BJ (cell line): Measurements from ENCODE around the gene TLE1. TPM values are rescaled to one million over a fixed set of nuclear protein-coding genes. Genes with fewer than 3 reads are reported as not detected.
"Not testable (repeated sequence)": the region's sequence is repeated elsewhere in the genome, so short reads cannot be mapped to it uniquely, and the experiment has no call there.

ENCODE experiments used
- CTCF ChIA-PET: fragments of 350-600 bp; formaldehyde crosslinking; extraction: SDS; loops from one replicate; lab custom pipeline; 2021; ENCODE audit warnings: antibody characterized with exemption, inconsistent platforms; lab: Yijun Ruan, JAX
- POLR2A ChIA-PET: fragments of 300-600 bp; sonication (Branson Sonifier 250); formaldehyde crosslinking; extraction: SDS; loops from one replicate; lab custom pipeline; 2021; ENCODE audit warnings: antibody characterized with exemption; lab: Charles Lee
- DNase-seq: peaks from one replicate; pipeline ENCODE4 v3.0.0-alpha.2; 2011; ENCODE audit warnings: low read depth
- H3K27me3 ChIP-seq: 2 replicates; pipeline ENCODE4 v1.6.0; 2011; ENCODE audit warnings: low read length; ENCODE audit not compliant: control insufficient read depth, insufficient read depth
- H3K36me3 ChIP-seq: 2 replicates; pipeline ENCODE4 v1.5.1; 2011; ENCODE audit warnings: low read length; ENCODE audit not compliant: control insufficient read depth, insufficient read depth
- H3K4me3 ChIP-seq: 2 replicates; pipeline ENCODE4 v1.5.1; 2011; ENCODE audit warnings: low read depth, mild to moderate bottlenecking, control low read depth, low read length
- polyA plus RNA-seq: library from polyadenylated mRNA; depleted of rRNA; stranded (reverse); fragments of >200 nt; gene quantifications from 2 replicates; pipeline ENCODE4 v1.2.3, GENCODE V29; 2011
- TF ChIP-seq, protein P1 (sequence below): IDR thresholded peaks from 2 replicates; pipeline ENCODE4 v1.5.1; 2011; ENCODE audit warnings: low read depth, mild to moderate bottlenecking, control low read depth, inconsistent platforms, low read length, moderate library complexity; ENCODE audit not compliant: insufficient read depth

Gene TLE1
- polyA plus RNA-seq, 1 experiment: 9.6 TPM

- ChIA-PET CTCF (interaction anchor here (2.8 kb wide), 1 partner anchor 126 kb away, joined by 7 read pairs; no protein-coding TSS in a partner anchor), POLR2A (no interaction called here)
Observed at GRCh38 chr9:81648891-81649290, 40.5 kb downstream of the TLE1 start.

GRCh38 chr9:81646337-81646736 is 43.0 kb downstream of the TLE1 start:
- no peak overlapping the region for H3K4me3 ChIP-seq
- no peaks in the 10 kb centered on the region for H3K27me3 ChIP-seq
- ChIA-PET CTCF (interaction anchor here (2.8 kb wide), 1 partner anchor 124 kb away, joined by 7 read pairs; no protein-coding TSS in a partner anchor), POLR2A (no interaction called here)
- TF ChIP-seq, protein P1, sequence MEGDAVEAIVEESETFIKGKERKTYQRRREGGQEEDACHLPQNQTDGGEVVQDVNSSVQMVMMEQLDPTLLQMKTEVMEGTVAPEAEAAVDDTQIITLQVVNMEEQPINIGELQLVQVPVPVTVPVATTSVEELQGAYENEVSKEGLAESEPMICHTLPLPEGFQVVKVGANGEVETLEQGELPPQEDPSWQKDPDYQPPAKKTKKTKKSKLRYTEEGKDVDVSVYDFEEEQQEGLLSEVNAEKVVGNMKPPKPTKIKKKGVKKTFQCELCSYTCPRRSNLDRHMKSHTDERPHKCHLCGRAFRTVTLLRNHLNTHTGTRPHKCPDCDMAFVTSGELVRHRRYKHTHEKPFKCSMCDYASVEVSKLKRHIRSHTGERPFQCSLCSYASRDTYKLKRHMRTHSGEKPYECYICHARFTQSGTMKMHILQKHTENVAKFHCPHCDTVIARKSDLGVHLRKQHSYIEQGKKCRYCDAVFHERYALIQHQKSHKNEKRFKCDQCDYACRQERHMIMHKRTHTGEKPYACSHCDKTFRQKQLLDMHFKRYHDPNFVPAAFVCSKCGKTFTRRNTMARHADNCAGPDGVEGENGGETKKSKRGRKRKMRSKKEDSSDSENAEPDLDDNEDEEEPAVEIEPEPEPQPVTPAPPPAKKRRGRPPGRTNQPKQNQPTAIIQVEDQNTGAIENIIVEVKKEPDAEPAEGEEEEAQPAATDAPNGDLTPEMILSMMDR: no peak
- H3K36me3 ChIP-seq: peaks cover 1% of the 10 kb centered on the region; the same call in 1 of the 2 replicates
- no peak for DNase-seq

More at GRCh38 chr9:81648891-81649290, 40.5 kb downstream of the TLE1 start:
- TF ChIP-seq, protein P1: no peak
- Histone ChIP-seq H3K36me3 (peaks cover 1% of the 10 kb centered on the region; the same call in 1 of the 2 replicates), H3K4me3 (no peak overlapping the region), H3K27me3 (no peaks in the 10 kb centered on the region)
- no peak for DNase-seq

DNA sequence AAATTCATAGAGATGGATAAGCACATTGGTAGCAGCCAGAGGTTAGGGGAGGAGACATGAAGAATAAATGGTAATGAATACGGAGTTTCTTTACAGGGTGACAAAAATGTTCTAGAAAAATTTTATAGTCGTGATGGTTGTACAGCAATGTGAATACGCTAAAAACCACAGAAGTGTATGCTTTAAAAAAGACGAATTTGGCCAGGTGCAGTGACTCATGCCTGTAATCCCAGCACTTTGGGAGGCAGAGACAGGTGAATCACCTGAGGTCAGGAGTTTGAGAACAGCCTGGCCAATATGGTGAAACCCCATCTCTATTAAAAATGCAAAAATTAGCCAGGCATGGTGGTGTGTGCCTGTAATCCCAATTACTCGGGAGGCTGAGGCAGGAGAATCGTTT is 44.8 kb downstream of the TLE1 start:
- CTCF ChIA-PET, H3K27me3 ChIP-seq, H3K4me3 ChIP-seq, POLR2A ChIA-PET, H3K36me3 ChIP-seq, DNase-seq: not testable (repeated sequence)

DNA sequence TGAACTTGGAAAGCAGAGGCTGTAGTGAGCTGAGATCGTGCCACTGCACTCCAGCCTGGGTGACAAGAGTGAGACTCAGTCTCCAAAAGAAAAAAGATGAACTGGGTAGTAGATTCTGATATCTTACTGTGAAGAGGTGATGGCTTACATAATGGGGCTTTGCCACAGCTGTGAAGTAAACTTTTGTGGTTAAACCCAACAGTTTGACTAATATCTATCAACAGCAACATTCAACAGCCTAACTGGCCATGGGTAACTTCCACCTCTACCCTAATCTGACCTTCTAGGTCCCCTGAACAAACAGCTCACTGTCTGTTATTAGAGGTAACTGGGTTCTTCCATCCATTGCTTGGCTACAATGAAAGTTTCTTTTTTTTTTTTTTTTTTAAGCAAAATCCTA is 52.1 kb downstream of the TLE1 start:
- Histone ChIP-seq H3K36me3 (no peaks in the 10 kb centered on the region), H3K4me3 (no peak overlapping the region), H3K27me3 (no peaks in the 10 kb centered on the region)
- TF ChIP-seq, protein P1: no peak
- ChIA-PET CTCF (interaction anchor here (1.2 kb wide), 1 partner anchor 16 kb away, joined by 3 read pairs; no protein-coding TSS in a partner anchor), POLR2A (interaction anchor here (0.6 to 0.7 kb wide), 2 partner anchors 227 to 971 kb away, joined by 6 to 8 read pairs; no protein-coding TSS in a partner anchor)
- no peak for DNase-seq

DNA sequence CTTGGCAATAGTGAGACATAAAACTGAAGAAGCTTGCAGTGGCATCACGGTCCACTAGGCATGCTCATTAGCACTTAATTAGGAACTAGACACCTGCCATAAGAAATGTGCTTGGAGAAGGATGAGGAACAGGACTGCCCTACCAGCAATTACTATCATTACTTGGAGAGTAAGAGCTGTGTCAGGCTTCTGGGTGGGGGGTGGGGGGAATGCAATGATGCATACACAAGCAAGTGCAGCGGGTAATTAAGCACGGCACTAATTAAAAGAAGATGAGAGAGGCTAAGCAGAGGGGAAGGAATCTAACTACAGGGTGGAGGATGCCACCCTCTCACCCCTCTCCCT is 53.1 kb downstream of the TLE1 start:
- ChIA-PET CTCF (interaction anchor here (0.6 kb wide), 2 partner anchors 144 to 157 kb away, joined by 4 read pairs; no protein-coding TSS in a partner anchor), POLR2A (no interaction called here)
- TF ChIP-seq, protein P1: 0 out of 2 replicates have a peak, but pooled peaks have one; percentile 2

More for the DNA sequence above, 53.1 kb downstream of the TLE1 start:
- Histone ChIP-seq H3K36me3 (no peaks in the 10 kb centered on the region), H3K27me3 (no peaks in the 10 kb centered on the region), H3K4me3 (no peak overlapping the region)
- DNase-seq: no peak
